K562 (cell line): ENCODE data around the gene AMBRA1. TPM values are rescaled to one million over a fixed set of nuclear protein-coding genes. Genes with fewer than 3 reads are reported as not detected.

Experiments used
- CLOCK ChIP-seq: fragments of 250-450 bp; sonication (Bioruptor Pico); IDR thresholded peaks from 2 replicates; pipeline ENCODE4 v1.4.0; 2020; ENCODE audit warnings: mild to moderate bottlenecking, moderate library complexity, borderline replicate concordance
- ELK1 ChIP-seq: sonication (generic); formaldehyde crosslinking; IDR thresholded peaks from 2 replicates; pipeline ENCODE4 v1.8.1; 2022; ENCODE audit warnings: missing genetic modification reagents
- GABPB2 ChIP-seq: fragments of 250-450 bp; sonication (Bioruptor Pico); conservative IDR thresholded peaks from 2 replicates; pipeline ENCODE4 v1.5.1; 2021; ENCODE audit warnings: mild to moderate bottlenecking
- HNRNPH1 ChIP-seq: fragments of 200-400 bp; formaldehyde crosslinking; optimal IDR thresholded peaks from 2 replicates; pipeline ENCODE3; 2017; ENCODE audit warnings: low read depth, mild to moderate bottlenecking, low read length, moderate library complexity
- IRF1 ChIP-seq: sonication (generic); formaldehyde crosslinking; IDR thresholded peaks from 2 replicates; pipeline ENCODE4 v1.8.0; 2022; ENCODE audit warnings: missing genetic modification reagents, mild to moderate bottlenecking, borderline replicate concordance
- JUN ChIP-seq, 2 experiments: sonication (generic) in 1 of 2; formaldehyde crosslinking in 1 of 2; IDR thresholded peaks; 2 replicates each; pipeline versions ENCODE4 v1.6.1 to v1.8.0; 2012 to 2022; ENCODE audit warnings: borderline replicate concordance in 2 of 2, mild to moderate bottlenecking in 2 of 2, improper control_type of control experiment in 1 of 2, low read depth in 1 of 2, low read length in 1 of 2, missing genetic modification reagents in 1 of 2
- MAFF ChIP-seq: IDR thresholded peaks from 2 replicates; pipeline ENCODE4 v1.6.1; 2012; ENCODE audit warnings: low read length, improper control_type of control experiment
- MCM7 ChIP-seq, 2 experiments: fragments of 450-650 bp; IDR thresholded peaks; 2 replicates each; pipeline ENCODE4 v1.6.1; 2016 to 2018
- SOX6 ChIP-seq: fragments of 450-650 bp; IDR thresholded peaks from 2 replicates; pipeline ENCODE4 v1.6.1; 2014; ENCODE audit warnings: mild to moderate bottlenecking
- SP2 ChIP-seq: IDR thresholded peaks from 2 replicates; pipeline ENCODE4 v1.6.1; 2011; ENCODE audit warnings: mild to moderate bottlenecking, low read depth, low read length, moderate library complexity; ENCODE audit not compliant: poor library complexity, severe bottlenecking; ENCODE audit errors: extremely low read depth
- TCF7 ChIP-seq: sonication (generic); IDR thresholded peaks from 2 replicates; pipeline ENCODE4 v1.6.1; 2016; ENCODE audit warnings: antibody characterized with exemption, borderline replicate concordance
- ZNF124 ChIP-seq: sonication (generic); formaldehyde crosslinking; IDR thresholded peaks from 2 replicates; pipeline ENCODE4 v1.8.1; 2022; ENCODE audit warnings: missing genetic modification reagents
- ZNF407 ChIP-seq: fragments of 450-650 bp; IDR thresholded peaks from 2 replicates; pipeline ENCODE4 v1.6.1; 2016; ENCODE audit warnings: low read depth
- polyA plus RNA-seq, 8 experiments: library from polyadenylated mRNA; depleted of rRNA in 4 of 8; stranded (reverse) in 5 of 8; unstranded in 3 of 8; fragments of >200 nt; fragmentation: Nextera tagmentation in 2 of 8; fragmentation: Illumina TruSeq in 1 of 8; extraction: Ambion mirVana in 2 of 8; extraction: Trizol in 1 of 8; gene quantifications; 2 replicates each; pipeline versions ENCODE4 v1.2.1 to v1.2.3, GENCODE V29; 2011 to 2014; ENCODE audit warnings: inconsistent platforms in 1 of 8, missing spikeins in 1 of 8
- total RNA-seq, 7 experiments: library from RNA; depleted of rRNA in 6 of 7; stranded (reverse); fragments of >200 nt in 6 of 7; fragmentation: Illumina TruSeq in 2 of 7; extraction: Trizol in 2 of 7; gene quantifications; 2 replicates each; pipeline versions ENCODE4 v1.2.1 to v1.2.3, GENCODE V29; 2011 to 2021; ENCODE audit warnings: low replicate concordance in 1 of 7

AMBRA1 gene
- total and polyA plus RNA-seq, 9 of the 15 experiments (the other 6 are each of a cell fraction or from before 2014, with no cell fraction given) = 0.15 to 24.5 (median 13.0) TPM

GRCh38 chr11:46617134-46617971 lies 23.5 kb upstream of the AMBRA1 start, which contains the start of the genes ATG13 and HARBI1 (continued):
- TF ChIP-seq JUN (IDR thresholded peaks at IDR 0.05; ENCODE audit: borderline replicate concordance, low read depth, low read length) (0 out of 2 replicates have a peak, but pooled peaks have one; percentile 18), JUN (CRISPR knock-in tag; IDR thresholded peaks at IDR 0.05; ENCODE audit: borderline replicate concordance) (no peak), MCM7 (IDR thresholded peaks at IDR 0.05) (0 out of 4 replicates have a peak, but pooled peaks of 1 of the 2 experiments have one; percentile 38), SP2 (no peak), ZNF407 (no peak), HNRNPH1 (no peak), TCF7 (no peak), MAFF (no peak), CLOCK (no peak), ELK1 (CRISPR knock-in tag) (no peak), ZNF124 (CRISPR knock-in tag) (no peak), IRF1 (CRISPR knock-in tag) (no peak), SOX6 (peak; percentile 90), GABPB2 (CRISPR knock-in tag) (no peak)
